NK-92 treated with Interleukin-12 subunit alpha and Interleukin-12 subunit beta, amount 100 ng/mL, for 24 hours (cell line): ENCODE data around the gene IGFBP4.

Source experiments
- DNase-seq: peaks from one replicate; lab custom pipeline; 2025; lab: John Stamatoyannopoulos, UW

The IGFBP4 gene

DNA sequence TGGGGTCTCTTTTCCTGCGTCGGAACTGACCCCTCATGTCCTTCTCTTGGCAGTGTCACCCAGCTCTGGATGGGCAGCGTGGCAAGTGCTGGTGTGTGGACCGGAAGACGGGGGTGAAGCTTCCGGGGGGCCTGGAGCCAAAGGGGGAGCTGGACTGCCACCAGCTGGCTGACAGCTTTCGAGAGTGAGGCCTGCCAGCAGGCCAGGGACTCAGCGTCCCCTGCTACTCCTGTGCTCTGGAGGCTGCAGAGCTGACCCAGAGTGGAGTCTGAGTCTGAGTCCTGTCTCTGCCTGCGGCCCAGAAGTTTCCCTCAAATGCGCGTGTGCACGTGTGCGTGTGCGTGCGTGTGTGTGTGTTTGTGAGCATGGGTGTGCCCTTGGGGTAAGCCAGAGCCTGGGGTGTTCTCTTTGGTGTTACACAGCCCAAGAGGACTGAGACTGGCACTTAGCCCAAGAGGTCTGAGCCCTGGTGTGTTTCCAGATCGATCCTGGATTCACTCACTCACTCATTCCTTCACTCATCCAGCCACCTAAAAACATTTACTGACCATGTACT is 13.2 kb downstream of the IGFBP4 start:
- DNase-seq: no peak

DNA sequence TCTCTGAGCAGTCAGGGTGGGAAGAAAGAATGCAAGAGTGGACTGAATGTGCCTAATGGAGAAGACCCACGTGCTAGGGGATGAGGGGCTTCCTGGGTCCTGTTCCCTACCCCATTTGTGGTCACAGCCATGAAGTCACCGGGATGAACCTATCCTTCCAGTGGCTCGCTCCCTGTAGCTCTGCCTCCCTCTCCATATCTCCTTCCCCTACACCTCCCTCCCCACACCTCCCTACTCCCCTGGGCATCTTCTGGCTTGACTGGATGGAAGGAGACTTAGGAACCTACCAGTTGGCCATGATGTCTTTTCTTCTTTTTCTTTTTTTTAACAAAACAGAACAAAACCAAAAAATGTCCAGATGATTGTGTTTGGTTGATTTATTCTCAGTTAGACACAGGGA is 14.1 kb downstream of the IGFBP4 start:
- no peak for DNase-seq

DNA sequence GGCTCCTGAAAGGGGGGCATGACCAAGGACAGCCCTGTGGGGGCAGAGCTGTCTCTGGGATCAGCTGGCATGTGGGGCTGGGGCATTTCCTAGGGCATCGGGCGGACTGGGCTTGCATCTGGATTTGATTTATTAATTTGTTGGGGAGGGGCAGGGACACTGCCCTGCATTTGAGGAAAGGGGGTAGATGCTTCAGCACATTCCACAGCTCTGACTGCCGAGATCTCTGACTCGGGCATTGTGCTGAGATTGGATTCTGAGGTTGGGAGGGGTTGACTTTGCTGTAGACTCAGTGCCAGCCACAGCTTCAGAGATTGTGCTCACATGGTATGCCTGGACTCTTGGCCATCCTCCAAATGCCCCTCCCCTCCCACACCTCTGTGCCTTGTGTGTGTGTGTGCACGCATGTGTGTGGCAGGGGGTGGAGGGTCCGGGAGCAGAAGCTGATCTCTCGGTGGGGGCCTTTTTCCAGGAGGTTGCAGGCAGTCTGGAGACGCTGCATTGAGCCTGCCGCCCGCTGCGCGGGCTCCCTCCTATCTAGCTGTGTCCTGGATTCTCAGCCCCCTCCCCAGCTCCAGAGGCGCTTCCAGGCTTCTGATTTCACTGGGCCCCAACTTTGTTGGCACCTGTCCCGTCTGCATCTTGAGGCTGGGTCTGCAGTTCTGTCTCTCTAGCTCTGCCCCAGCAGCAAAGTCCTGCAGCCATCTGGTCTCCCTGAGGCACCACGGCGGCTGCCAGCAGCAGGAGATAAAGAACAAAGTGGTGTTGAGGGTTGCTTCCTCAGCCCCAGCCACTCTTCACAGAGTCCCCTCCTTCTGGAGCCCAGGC is 14.9 kb downstream of the IGFBP4 start:
- DNase-seq: no peak

DNA sequence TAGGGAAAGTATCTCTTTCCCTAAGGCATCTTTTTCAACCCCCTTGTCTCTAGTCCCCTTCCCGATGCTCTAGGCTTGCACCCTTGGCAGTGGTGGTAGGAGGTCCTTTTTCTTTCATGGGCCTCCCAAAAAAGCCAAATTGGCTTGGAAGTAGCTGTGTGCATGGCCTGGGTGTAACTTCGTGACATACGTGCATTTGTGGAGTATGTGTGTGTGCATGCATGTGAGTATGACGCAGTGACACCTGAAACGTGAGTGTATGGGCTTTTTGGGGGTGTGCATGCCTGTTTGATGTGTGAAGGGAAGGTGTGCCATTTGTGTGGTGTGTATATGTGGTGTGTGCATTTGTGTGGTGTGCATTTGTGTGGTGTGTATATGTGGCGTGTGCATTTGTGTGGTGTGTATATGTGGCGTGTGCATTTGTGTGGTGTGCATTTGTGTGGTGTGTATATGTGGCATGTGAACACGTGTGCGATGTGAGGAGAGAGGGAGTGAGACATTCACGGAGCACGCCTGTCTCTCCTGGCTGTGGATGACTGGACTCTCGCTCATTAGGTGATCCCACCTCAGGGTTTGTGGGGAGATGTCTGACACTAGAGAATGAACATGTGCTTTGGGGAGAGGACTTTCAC is 15.7 kb downstream of the IGFBP4 start:
- no peak for DNase-seq

DNA sequence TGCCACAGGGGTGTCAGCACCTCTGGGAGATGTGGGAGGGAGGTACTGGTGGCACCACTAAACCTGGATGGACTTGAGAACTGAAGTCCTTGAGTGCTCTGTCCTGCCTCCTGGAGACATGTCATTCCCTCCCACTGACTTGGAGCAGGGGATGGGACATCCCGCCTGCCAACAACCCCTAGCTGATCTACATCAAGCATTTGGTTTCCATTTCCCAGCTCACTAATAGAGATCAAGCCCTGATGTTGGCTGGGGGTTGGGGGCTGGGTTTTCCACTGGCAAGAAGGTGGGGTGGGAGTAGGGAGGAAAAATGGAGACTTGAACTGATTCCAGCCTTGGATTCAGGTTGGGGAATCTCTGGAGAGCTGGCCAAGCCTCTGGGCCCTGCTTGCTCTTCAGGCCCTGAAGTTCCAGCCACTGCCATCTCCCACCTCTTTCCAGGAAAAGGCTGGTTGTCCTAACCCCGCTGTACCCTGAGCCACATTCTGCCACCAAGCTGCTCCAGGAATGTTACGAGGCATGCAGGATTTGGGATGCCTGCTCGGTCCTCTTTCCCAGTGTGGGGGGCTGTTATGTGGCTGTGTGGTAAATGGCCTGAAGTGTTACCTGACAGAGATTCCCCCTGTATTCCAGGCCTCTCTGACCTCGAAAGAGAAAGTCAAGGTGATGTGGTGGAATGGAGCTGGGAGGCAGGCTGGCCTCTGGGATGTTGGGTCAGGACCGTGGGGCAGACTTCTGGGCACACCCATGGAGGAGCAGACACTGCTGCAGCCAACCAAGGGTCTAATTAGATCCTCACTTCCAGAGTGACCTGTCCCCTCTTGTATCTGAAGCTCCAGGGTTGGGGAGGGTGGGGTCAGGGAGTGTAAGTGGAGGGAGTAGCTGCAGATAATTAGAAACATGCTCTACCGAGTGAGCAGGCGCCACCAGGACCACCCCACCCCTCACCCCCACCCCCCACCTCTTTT is 16.7 kb downstream of the IGFBP4 start:
- no peak for DNase-seq

DNA sequence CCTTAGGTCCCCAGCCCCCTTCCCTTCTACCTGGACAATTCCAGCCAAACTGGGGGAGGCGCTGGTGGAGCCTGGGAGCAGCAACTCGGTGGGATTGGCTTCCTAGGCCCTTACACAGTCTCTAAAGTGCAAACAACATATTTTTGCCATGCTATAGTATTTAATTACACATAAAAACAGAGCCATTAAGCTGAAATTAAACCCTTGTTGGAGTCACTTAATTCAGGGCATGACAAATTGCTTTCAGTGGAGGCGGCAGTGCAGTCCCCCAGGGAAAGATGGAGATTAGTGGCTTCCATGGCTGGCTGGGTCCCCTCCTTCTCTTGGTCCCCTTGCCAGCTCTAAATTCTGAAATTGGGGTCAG is 17.3 kb downstream of the IGFBP4 start:
- DNase-seq: no peak

DNA sequence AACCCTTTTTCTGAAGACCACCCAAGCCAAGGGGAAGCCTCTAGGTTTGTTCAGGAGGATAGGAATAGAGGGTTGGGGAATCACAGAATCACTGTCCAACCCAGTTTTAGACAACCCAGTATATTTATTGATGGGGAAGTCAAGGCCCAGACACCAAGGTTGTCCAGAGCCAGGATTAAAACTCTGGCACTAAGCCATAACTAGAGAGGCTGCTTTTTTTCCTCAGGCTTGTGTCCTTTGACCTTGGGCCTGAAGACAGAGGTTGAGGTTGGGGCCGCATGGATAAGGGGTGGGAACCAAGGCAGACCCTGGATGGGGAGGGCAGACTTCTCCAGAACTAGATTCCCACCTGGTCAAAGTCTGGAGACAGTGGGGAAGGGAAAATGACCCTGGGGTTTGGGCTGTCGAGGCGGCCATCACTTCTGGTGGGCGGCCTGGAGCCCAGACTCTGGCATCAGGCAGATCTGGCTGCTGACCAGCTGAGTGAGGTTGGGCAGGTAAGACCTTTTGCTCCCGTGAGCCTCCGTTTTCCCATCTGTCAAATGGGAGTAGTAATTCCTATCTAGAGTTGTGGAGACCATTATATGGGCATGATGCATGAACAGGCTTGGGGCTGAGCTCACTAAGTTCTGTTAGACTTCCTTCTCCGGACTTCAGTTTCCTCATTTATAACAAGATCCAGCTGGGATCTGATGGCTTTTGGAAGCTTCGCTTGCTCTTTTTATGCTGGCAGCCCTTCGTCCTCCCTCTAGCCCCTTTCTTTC is 17.9 kb downstream of the IGFBP4 start:
- no peak for DNase-seq

DNA sequence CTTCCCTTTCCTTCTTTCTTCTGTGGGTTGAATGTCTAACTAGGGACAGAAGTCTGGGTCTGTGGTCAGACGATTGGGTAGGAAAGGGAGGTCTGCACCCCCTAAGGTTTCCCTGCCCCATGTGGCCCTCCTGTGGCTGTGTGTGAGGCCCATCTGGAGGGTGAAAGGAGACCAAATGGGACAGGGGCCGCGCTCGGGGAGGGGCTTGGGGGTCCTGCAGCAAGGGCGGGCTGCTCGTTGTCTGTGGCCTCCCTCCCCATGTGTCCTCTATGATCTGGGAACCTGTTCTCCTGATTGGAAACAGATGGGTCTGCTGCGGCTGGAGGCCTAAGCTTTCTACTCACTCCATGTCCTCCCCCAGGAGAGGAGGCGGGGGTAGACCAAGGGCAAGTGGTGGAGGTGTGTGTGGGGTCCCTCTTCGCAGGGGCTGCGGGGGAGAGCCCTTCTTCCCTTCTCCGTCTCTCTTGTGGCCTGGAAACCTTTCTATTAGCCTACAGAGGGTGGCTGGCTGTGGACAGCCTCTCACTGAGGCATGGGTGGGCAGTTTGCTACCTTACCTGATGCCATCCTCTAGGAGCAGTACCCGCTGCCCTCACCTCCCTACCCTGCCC is 18.6 kb downstream of the IGFBP4 start:
- no peak for DNase-seq

DNA sequence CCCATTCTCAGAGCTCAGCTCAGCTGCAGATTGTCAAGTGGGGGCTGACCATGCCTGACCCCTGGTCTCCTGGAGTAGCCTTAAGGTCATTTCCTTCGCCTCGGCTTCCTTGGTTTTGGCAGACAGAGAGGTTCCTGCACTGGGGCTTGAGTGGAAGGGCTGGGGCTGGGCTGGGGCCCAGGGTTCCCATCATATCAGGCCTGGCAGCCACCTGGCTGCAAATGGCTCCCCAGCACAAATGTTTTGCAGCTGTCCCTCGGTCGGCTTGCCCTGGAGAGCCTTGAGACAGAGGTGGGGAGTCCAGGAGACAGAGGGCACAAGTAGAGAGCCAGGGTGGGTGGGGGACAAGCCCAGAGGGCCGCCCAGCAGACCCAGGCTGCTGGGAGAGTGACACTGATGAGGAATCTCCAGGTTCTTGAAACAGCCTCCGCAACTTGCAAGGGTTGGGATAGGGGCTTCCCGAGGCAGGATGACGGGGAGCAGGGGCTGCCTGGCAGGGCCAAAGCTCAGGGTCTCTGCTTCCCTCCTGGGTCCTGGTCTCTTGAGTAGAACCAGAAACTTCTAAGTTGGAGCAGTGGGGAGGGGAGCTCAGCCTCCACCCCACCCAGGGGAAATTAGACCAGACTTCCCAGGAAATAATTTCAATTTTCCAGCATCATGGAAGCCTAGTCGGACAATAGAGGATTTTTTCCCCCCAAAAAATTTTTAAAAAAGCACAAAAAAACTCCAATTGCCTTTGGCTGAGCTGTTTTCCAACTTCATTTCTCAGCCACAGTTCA is 19.3 kb downstream of the IGFBP4 start:
- DNase-seq: no peak

DNA sequence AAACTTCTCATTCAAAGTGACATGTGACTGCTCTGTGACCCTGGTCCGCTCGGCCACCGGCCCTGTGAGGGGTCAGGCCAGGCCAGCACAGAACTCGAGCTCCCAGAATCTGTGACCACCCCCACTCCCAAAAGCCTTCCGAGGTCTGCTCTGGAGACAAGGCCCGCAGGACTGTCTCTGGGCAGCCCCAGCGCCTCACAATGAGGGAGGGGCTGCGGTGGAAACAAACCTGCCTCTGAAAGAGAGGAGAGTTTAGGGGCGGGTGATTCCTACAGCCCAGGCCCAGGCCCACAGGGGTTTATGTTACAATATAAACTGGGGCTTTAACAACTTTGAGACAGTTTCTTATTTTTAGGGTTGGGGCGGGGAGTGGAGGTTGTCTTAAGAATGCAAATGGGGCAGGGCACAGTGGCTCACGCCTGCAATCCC is 19.9 kb downstream of the IGFBP4 start:
- no peak for DNase-seq

DNA sequence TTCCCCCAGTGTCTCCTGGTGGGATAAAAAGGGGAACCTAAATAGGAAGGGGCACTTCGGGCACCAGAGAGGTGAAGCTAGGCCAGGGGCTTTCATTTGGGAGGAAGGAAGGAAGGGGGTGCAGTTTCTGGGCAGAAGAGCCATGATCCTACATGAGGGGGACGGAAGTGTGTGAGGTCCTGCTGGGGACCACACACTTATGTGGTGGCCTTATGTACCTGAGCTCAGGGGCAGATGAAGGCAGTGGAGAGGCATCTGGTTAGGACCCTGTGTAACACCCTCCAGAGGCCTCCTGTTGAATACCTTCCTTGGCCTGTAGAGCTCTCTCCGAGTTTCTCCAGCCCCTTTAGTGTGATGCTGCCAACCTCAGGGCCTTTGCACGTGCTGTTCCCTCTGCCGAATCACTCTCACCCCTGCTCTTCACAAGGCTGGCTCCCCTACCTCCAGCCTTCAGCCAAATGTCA is 21.2 kb downstream of the IGFBP4 start:
- no peak for DNase-seq

DNA sequence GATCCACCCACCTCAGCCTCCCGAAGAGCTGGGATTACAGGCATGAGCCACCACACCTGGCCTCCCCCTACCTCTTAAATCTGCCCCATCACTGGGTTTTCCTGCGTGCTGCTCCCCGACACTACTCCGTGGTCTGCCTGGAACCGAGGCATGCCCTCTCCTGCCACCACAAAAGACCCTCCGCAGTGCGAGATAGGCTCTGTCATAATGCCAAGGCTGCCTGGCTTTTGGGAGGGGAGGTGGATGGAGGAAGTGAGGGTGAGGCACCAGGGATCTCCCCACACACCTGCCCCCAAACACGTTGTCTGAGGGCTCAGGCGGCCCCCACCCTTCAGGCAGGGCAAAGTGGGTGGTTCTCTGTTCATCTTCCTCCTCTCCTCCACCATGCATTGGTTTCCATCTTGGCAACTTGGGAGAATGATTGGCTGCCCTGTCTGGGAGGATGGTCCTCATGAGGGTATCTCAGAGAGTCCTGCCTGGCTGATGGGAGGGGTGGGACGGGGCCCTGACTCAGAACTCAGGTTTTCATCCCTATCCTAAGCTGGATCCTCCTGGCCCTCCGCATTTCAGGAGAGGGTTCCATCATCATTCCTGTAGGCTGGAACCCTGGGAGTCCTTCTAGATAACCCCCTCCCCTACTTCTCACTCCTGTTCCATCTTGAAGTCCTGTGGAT is 23.2 kb downstream of the IGFBP4 start:
- no peak for DNase-seq

DNA sequence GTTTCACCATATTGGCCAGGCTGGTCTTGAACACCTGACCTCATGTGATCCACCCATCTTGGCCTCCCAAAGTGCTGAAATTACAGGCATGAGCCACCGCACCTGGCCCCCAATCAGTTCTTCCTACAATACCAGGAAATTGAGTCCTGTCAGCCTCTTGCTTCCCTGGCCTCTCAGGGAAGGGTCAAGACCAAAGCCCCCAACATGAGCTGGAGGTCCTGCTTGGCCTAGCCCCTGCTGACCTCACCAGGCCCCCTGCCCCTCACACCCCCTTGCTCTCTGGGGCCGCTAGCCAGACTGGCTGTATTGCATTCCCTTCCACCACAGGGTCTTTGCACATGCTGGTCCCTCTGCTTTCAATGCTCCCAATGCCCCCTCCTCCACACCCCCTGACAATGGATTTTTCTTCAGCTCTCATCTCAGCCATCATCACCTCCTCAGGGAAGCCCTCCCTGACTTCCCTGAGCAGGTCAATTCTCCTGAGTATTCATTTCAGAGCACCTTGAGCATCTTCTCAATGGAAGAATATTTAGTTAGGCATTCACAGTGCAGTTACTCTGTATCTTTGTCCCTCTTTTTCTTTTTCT is 24.1 kb downstream of the IGFBP4 start:
- DNase-seq: no peak

DNA sequence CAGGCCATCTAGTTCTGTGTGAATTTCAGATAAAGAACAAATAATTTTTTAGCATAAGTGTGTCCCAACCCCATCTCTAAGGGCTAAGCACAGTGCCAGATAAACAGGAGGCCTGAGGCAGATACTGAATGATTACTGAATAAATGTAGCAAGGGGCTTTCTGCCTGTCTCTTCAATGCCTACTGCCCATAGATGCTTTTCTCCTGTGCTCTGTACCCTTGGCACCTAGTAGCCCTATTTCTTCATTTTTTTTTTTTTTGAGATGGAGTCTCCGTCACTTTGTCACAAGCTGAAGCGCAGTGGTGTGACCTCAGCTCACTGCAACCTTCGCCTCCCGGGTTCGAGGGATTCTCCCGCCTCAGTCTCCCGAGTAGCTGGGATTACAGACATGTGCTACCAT is 25.3 kb downstream of the IGFBP4 start:
- DNase-seq: no peak

DNA sequence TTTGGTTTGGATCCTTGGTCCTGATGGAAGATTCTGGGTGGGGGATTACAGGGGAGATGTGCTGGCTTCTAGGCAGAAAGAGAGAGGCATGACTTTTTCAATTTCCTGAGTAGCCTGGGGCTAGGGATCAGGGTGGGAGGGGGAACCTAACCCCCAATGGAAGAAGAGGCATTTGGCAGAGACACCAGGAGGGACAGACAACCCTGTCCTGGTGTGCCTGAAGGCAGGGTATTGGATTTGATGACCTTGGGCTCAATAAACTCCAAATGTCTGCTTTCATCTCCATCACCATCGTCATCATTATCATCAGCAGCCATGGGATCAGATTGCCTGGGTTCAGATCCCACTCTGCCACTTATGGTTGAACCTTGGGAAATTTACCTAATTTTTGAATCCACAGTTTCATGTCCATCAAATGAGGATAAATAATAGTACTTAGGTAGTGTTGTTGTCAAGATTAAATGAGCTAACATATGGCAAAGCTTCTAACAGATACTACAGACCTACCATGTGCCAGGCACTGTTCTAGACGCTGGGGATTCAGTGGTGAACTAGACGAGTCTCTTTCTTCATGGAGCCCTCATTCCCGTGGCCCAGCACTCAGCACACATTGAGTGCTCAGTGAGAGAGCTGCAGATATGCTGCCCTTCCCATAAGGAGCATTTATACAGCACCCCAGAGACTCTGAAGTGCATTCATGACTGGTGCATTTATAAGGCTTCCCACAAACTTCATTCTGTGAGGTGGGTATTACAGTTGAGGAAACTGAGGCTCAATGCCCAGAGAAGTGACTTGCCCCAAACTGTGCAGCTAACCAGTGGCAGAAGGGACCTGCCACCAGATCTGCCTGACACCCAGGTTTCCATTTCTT is 26.8 kb downstream of the IGFBP4 start:
- no peak for DNase-seq

DNA sequence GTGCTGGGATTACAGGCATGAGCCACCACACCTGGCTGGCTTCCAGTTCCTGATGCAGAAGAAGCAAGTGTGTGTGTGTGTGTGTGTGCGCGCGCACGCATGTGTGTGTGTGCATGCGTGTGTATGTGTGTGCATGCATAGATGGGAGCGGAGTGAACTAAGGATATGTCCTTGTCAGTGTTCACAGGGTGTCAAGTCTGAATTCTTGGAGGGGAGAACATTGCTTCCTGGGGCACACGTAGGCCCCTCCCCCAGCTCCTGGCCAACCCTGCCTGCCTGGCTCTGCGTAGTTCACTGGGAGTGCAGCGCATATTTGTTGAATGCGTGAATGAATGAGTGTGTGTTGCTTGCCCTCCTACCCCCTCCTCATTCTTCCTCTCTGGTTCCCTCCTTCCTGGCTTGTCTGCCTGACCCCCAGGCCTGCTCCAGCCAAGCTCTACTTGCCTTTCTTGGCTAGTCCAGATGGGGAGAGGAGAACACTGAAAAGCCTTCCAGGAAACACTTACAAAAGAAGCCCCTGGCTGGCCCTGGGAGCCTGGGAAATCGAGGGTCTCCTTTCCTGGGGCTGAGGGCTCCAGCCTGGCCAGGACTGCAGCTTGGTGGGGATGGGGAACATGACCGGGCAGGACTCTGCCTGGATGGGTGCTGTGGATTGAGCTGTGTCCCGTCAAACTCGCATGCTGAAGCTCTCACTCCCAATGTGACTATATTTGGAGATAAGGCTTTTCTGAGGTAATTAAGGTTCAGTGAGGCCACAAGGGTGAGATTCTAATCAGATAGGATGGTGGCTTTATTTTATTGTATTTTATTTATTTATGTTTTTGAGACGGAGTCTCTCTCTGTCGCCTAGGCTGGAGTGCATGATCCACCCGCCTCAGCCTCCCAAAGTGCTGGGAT is 27.9 kb downstream of the IGFBP4 start:
- no peak for DNase-seq
